Urinary bladder (tissue), 4 donors: ENCODE data around the gene HIBCH. TPM values are rescaled to one million over a fixed set of nuclear protein-coding genes. Genes with fewer than 3 reads are reported as not detected.

Experiments used
- DNase-seq: peaks from one replicate; pipeline ENCODE4 v3.0.0-alpha.2; 2015; ENCODE audit errors: extremely low spot score
- H3K27ac ChIP-seq: one replicate; pipeline ENCODE4 v1.5.1; 2013; ENCODE audit warnings: low read depth, mild to moderate bottlenecking, moderate library complexity
- H3K36me3 ChIP-seq: one replicate; pipeline ENCODE4 v1.6.1; 2013; ENCODE audit warnings: mild to moderate bottlenecking, moderate library complexity; ENCODE audit not compliant: insufficient read depth
- H3K4me1 ChIP-seq: one replicate; pipeline ENCODE4 v1.6.1; 2013; ENCODE audit warnings: mild to moderate bottlenecking, moderate library complexity; ENCODE audit not compliant: insufficient read depth
- H3K4me3 ChIP-seq: one replicate; pipeline ENCODE4 v1.5.1; 2013; ENCODE audit warnings: low read depth, low read length
- WGBS: extraction: QIAGEN DNeasy Blood & Tissue Kit; methylation state at CpG from one replicate; pipeline ENCODE4 v1.1.7; 2013; 5-methylcytosine and 5-hydroxymethylcytosine counted together
- polyA plus RNA-seq: library from polyadenylated mRNA; stranded (reverse); fragments of 200-250 nt; gene quantifications from one replicate; pipeline ENCODE4 v1.2.3, GENCODE V29; 2013
- total RNA-seq: library from RNA; depleted of rRNA; stranded (reverse); fragments of >200 nt; gene quantifications from one replicate; pipeline ENCODE4 v1.2.3, GENCODE V29; 2014
- donor health status: healthy with polysubstance abuse.
- donor health status: healthy.

Gene HIBCH
- total and polyA plus RNA-seq, 2 donors: 23.1 to 61.1 TPM

DNA sequence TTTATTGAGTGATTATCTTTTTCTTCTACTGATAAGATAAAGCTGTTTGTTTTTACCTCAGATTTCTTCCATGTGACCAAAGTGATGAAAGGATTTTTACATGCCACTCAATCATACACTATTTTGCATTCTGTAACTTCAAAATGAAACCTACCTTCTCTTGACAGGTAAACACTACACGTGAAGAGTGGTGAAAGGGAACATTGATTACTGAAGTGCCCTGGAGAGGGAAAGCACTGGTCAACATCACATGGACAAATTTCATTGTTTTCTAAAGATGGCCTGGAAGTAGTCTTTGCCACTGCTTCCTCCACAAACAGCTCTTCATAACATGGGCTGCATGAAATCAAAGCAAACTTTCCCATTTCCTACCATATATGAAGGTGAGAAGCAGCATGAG is 120.1 kb downstream of the HIBCH start:
- no peak for DNase-seq
- 74% methylated on average over 1 of the region's 1 CpG for WGBS
- Histone ChIP-seq H3K36me3 (peaks cover 3% of the 10 kb centered on the region), H3K4me1 (no peaks in the 10 kb centered on the region), H3K4me3 (no peak overlapping the region), H3K27ac (no peak overlapping the region)

- WGBS: 96% methylated on average over 2 of the region's 2 CpGs
- peaks cover 3% of the 10 kb centered on the region for H3K36me3 ChIP-seq
- DNase-seq: no peak
- H3K27ac ChIP-seq: no peak overlapping the region
- H3K4me3 ChIP-seq: no peak overlapping the region
- no peaks in the 10 kb centered on the region for H3K4me1 ChIP-seq
Measured at GRCh38 chr2:190199109-190199508, 120.5 kb downstream of the HIBCH start.

GRCh38 chr2:190197143-190197720 is 122.4 kb downstream of the HIBCH start:
- Histone ChIP-seq H3K36me3 (peaks cover 3% of the 10 kb centered on the region), H3K27ac (no peak overlapping the region), H3K4me3 (no peak overlapping the region), H3K4me1 (no peaks in the 10 kb centered on the region)
- DNase-seq: no peak
- WGBS: 73% methylated on average over 5 of the region's 5 CpGs

GRCh38 chr2:190190507-190191162 is 129.0 kb downstream of the HIBCH start:
- Histone ChIP-seq H3K4me1 (peaks cover 2% of the 10 kb centered on the region), H3K4me3 (no peak overlapping the region), H3K27ac (no peak overlapping the region), H3K36me3 (no peaks in the 10 kb centered on the region)
- 98% methylated on average over 3 of the region's 3 CpGs for WGBS
- no peak for DNase-seq

GRCh38 chr2:190188289-190188688 is 131.3 kb downstream of the HIBCH start:
- Histone ChIP-seq H3K4me3 (no peak overlapping the region), H3K36me3 (no peaks in the 10 kb centered on the region), H3K4me1 (peaks cover 2% of the 10 kb centered on the region), H3K27ac (no peak overlapping the region)
- WGBS: 72% methylated on average over 1 of the region's 1 CpG
- DNase-seq: no peak

GRCh38 chr2:190186238-190186637 is 133.4 kb downstream of the HIBCH start:
- WGBS: 92% methylated on average over 3 of the region's 3 CpGs
- no peak for DNase-seq
- H3K4me3 ChIP-seq: no peak overlapping the region
- H3K36me3 ChIP-seq: no peaks in the 10 kb centered on the region
- no peak overlapping the region for H3K27ac ChIP-seq
- H3K4me1 ChIP-seq: peaks cover 2% of the 10 kb centered on the region

DNA sequence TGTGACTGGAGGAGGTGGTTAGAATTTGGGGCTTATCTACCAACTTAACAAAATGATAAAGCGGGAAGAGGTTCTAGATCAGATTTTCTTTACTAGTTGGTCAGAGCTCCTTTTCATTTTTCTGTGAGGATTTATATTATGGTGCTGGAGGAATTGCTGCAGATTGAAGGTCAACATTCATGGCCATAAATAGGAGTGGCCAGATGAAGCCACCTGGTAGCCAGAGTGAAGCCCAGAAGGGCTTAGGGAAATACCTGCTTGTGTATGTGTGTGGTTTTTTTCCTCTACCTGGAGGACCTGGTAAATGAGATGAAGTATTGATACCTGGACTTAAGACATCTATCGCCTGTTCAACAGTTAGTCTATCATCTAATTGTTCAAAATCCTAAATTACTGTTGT is 134.2 kb downstream of the HIBCH start:
- no peak overlapping the region for H3K27ac ChIP-seq
- no peak overlapping the region for H3K4me3 ChIP-seq
- H3K36me3 ChIP-seq: no peaks in the 10 kb centered on the region
- 95% methylated on average over 2 of the region's 2 CpGs for WGBS
- no peak for DNase-seq
- H3K4me1 ChIP-seq: peaks cover 2% of the 10 kb centered on the region

GRCh38 chr2:190184460-190184859 is 135.2 kb downstream of the HIBCH start:
- WGBS: 84% methylated on average over 4 of the region's 4 CpGs
- Histone ChIP-seq H3K27ac (no peak overlapping the region), H3K36me3 (no peaks in the 10 kb centered on the region), H3K4me1 (peaks cover 2% of the 10 kb centered on the region), H3K4me3 (no peak overlapping the region)
- no peak for DNase-seq

DNA sequence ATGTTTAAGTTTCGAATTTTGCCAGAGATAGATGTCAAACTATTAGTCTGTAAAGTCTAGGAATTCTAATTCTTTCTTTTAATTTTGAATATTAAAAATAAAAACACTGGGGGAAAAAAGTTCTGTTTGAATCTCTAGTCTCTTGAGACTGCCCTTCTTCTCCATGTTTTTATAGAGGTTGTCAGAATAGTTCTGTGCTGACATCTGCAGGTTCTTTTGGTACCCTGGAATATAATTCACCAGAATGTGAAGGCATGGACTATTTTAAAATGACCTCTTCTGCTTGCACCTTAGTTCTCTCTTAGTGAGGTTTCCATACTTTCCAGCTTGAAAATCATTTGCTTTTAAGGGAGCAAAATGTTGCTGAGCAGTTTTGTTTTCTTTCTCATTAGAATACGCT is 136.1 kb downstream of the HIBCH start:
- Histone ChIP-seq H3K4me1 (no peaks in the 10 kb centered on the region), H3K4me3 (no peak overlapping the region), H3K27ac (no peak overlapping the region), H3K36me3 (no peaks in the 10 kb centered on the region)
- WGBS: 89% methylated on average over 2 of the region's 2 CpGs
- no peak for DNase-seq

DNA sequence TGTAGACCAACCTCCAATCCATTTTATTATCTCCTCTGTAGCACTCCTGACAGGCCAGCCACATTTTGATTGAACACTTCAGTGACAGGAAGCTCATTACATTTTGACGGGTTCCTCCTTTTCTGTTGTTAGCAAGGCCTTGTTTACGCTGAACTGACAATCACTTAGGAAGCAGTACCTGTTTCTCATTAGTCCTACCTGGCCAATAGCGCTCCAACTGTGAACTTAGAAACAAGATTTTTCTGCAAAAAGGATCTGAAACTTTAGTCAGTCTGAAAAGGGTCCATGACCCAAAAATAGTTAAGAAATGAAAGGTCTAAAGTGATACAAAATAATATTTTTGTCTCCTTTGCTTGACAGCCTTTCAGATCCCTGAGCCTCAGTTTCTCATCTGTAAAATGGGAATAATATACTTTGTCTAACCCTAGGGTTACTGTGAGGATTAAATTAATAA is 137.5 kb downstream of the HIBCH start:
- Histone ChIP-seq H3K27ac (no peak overlapping the region), H3K36me3 (no peaks in the 10 kb centered on the region), H3K4me3 (peak overlapping the region; percentile 16), H3K4me1 (no peaks in the 10 kb centered on the region)
- WGBS: 80% methylated on average over 3 of the region's 3 CpGs
- no peak for DNase-seq

DNA sequence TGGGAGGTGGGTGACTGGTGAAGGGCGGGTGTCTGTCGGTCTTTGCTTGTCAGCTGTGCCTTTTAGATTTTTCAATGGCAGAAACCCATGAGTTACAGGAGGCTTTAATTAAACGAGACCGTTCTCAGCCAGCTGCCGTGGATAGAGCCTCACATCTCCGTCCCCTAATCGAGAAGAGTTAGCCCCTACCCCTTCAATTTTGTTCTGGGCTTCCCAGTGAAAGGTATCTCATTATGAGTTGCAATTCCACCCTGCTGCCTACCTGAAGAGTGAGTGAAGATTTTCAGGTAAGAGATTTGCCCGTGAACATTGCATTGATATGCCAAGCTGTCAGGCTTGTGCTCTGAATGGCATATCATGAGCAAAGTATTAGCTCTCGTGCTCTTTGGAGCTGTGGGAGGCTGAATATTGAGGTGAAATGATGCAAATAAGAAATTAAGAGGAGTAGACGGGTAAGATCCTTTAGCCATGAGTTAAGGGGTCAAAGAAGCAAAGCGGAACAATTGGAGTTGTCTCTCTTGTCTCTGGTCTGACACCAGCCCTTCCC is 138.4 kb downstream of the HIBCH start:
- no peak for DNase-seq
- WGBS: 16% methylated on average over 11 of the region's 11 CpGs
- Histone ChIP-seq H3K36me3 (no peaks in the 10 kb centered on the region), H3K4me3 (peak overlapping the region; percentile 60), H3K27ac (peak overlapping the region; percentile 39), H3K4me1 (no peaks in the 10 kb centered on the region)

DNA sequence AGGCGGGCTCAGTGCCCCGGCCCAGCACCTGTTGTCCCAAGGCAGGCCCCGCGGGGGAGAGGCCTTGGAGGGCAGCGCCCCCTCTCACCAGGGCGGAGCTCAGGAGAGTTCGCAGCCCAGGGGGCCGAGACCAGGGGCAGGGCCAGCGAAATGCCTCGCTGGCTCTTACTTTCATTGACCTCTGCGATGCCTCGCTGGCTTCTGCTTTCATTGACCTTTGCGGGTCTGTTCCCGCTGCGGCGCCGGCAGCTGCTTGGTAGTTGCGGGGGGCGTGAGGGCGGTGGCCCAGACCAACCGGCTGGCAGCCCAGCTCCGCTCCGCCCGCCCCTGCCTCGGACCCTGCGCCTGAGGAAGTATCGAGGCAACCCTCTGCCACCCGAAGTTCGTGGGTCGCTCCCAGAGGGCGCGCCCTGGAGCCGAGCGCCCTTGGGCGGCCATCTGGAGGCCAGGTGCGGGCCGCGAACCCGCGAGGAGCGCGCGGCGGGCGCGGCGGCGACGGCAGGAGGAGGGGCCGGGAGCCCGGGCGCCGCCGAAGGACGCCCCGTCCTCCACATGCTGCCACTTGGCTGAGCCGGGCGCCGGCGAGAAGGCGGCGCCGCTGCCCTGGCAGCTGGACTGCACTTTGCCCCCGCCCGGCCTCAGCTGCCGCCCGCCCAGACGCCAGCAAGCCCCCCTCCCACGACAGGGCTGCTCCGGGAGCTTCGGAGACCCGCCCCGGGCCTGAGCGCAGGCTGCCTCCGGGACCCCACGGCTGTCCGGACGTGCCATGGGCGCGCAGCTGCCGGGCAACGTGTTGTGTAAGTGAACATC is 139.1 kb downstream of the HIBCH start:
- peak overlapping the region; percentile 60 for H3K4me3 ChIP-seq
- H3K4me1 ChIP-seq: no peaks in the 10 kb centered on the region
- under 1% methylated on average over 82 of the region's 82 CpGs for WGBS
- no peak for DNase-seq
- H3K27ac ChIP-seq: peak overlapping the region; percentile 40
- H3K36me3 ChIP-seq: no peaks in the 10 kb centered on the region

DNA sequence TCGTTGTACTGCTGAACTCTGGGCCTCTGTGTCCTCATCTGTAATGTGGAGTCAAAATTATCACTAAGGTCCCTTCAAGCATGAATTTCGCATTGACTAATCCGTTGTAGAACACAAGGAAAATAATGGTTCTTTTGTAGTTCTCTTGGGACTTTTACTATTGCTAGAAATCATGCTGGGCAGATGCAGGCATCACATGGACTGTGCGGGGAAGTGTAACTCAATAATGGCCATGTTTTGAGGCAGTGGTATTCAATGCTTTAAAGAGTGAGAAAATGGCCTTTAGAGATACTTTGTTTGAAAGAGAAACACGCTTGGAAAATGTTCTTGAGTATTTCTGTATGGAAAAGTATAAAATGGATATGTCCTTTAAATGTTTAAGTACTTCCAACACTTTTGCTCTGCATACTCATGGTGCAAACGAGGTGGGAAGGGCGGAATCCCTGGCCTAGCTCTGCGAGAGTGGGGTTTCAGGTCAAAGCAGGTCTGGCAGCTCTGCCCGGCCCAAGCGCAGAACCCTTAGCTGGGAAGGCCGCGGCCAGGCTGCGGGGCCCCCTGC is 139.8 kb downstream of the HIBCH start:
- no peaks in the 10 kb centered on the region for H3K36me3 ChIP-seq
- H3K4me1 ChIP-seq: no peaks in the 10 kb centered on the region
- WGBS: 43% methylated on average over 13 of the region's 13 CpGs
- H3K27ac ChIP-seq: no peak overlapping the region
- H3K4me3 ChIP-seq: peak overlapping the region; percentile 60
- no peak for DNase-seq
